HG03095 (cell line): ENCODE measurements around the gene NDUFA13.
"Not testable (repeated sequence)": the region's sequence is repeated elsewhere in the genome, so short reads cannot be mapped to it uniquely, and the experiment has no call there.

Source experiments
- ATAC-seq: cut with Tn5 transposase; IDR thresholded peaks from one replicate; pipeline ENCODE4 v1.9.1; 2021; ENCODE audit warnings: moderate library complexity; ENCODE audit not compliant: unreplicated experiment

The NDUFA13 gene

GRCh38 chr19:19515642-19516519 is at the start of gene NDUFA13:
Gene NDUFA13, plus strand, starts transcription at chr19:19516225. Its CDS starts 14 bp downstream, at chr19:19516239.
- ATAC-seq: peak; percentile 69

DNA sequence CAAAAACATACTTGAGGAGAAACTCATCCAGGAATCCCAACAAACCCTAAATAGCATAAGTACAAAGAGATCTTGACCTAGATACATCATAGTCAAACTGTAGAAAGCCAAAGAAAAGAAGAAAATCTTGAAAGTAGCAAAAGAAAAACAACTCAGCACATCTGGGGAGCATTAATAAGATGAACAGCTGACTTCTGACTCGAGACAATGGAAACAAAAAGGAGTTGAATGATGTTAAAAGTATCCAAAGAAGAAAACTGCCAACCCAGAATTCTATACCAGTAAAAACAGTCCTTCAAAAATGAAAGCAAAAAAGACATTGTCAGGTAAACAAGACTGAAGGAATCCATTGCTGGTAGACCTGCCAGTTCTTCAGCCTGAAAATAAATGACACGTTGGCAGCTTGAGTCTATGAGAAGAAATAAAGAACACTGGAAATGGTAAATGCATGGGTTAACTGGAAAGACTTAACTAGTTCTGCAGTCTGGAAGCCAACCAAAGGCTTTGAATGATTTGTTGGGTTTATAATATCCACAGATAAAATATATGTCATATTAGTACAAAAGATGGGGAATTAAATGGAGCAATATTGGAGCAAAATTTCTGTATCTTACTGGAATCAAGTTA is 47.5 kb upstream of the NDUFA13 start:
- no peak for ATAC-seq

- no peak for ATAC-seq
Measured at GRCh38 chr19:19470579-19470978, 45.4 kb upstream of the NDUFA13 start.

DNA sequence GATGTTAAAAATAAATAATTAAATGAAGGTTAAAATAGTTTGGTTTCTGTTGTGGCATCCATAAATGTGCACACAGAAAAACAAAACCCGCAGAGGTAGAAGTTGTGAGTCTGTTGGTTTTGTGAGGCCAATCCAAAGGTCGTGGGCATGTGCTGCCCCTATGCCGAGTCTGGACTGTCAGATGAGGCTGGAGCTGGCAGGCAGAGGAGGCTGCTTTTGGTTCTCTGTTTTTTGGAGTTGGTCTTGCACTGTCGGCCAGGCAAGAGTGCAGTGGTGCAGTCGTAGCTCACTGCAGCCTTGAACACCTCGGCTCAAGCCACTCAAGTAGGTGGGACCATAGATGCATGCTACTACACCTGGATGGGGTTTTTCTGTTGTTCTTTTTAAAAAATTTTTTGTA is 44.3 kb upstream of the NDUFA13 start:
- no peak for ATAC-seq

DNA sequence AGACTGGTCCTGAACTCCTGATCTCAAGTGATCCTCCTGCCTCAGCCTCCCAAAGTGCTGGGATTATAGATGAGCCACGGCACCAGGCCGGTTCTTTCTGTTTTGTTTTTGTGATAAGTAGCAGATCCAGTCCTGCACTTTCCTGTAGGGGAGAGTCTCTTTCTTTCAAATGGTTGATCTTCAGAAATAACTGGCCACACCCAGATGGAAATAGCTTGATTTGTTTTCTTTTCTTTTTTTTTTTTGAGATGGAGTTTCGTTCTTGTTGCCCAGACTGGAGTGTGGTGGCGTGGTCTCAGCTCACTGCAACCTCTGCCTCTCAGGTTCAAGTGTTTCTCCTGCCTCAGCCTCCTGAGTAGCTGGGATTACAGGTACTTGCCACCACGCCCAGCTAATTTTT is 43.9 kb upstream of the NDUFA13 start:
- not testable (repeated sequence) for ATAC-seq

DNA sequence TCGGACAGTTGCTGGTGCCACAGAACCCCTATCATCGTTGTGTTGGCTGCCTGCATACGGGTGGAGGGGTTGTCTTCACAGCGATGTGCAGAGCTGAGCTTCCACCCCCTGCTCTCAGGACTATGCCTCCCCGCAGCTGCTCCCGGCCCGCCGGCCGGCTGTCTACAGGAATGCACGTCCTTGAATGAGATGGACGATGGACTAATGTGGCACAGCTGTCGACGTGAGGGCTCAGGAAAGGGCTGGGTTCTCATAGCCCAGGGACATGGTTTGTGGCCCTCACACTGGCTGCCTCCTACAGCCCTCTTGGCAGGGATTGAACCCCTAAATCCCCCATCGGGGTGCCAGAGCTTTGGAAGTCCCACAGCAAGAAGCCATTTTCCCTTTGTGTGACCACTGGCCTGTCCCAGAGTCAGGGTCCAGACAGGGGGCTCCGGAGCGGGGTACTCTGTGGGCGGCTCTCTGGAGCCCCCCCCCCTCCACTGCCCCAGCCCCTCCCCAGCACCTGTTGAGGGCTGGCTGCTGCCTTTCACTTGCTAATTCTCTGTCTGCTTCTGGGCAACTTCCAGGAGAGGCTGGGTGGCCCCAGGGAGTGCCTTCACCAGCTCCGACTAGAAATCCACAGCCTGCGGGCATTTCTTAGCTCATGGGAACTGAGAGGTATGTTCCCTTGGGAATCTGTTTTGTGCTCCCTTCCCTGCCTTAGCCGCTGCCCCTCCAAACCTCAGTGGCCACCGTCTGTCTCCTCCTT is 40.8 kb upstream of the NDUFA13 start:
- ATAC-seq: no peak

DNA sequence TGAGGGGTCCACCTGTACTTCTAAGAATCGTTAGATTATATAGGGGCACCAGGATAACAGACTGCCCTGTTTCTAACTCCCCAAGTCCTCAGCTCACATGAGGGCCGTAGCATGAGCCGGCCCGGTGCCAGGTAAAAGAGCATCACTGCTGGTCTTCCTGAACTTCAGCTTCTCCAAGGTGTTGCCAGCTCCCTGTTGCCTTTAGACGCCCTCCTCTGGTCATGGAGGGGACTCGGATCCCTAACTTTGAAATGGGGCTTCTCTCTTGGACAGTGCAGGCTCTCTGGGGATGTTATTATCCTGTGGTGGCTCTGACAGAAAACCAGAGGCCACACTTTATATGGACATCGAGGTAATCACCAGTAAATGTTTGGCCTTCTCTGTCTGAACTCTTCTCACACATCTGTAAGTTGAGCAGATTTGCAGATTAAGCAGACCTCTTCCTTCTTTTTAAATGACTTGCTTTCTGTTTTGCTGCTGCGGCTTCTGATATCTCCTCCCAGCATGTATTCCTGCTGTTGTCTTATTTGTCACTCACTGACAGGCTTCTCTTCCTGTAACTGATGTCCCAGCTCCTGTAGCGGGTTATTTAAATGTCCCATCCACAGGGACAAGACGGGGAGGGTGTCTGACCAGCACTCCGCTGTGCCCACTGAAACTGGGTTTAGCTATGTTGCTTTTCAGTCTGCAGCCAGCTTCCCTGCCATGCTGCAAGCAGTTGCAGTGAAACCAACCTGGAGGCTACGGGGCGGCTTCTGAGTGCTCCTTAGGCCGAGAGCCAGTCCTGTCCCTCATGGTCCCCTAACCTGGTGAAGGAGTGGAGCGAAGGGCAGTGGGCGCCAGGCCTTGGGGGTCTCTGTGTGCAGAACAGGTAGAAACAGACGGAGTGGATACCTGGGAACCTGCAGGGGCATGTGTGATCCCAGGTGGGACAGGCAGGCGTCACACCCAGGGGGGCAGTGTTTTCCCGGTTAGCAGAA is 39.9 kb upstream of the NDUFA13 start:
- no peak for ATAC-seq

- no peak for ATAC-seq
Measured at GRCh38 chr19:19477705-19478383, 38.2 kb upstream of the NDUFA13 start.

- no peak for ATAC-seq
Measured at GRCh38 chr19:19480688-19481087, 35.3 kb upstream of the NDUFA13 start.

GRCh38 chr19:19482809-19483596 is 33.0 kb upstream of the NDUFA13 start:
- ATAC-seq: no peak

GRCh38 chr19:19485161-19485997 is 30.6 kb upstream of the NDUFA13 start:
- ATAC-seq: no peak

DNA sequence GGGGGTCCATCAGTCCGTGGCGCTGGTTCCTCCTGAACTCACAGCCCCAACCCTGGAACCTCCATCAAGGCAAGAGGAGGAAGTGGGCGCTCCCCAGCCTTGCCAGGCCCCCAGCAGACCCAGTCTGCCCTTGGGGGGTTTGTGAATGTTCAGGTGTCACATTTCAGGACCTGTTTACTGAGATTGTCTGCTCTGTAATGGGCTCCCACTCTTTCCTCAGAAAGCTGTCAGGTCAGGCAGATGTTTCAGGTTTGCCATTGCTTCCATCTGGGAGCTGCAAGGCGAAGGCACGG is 30.1 kb upstream of the NDUFA13 start:
- no peak for ATAC-seq

DNA sequence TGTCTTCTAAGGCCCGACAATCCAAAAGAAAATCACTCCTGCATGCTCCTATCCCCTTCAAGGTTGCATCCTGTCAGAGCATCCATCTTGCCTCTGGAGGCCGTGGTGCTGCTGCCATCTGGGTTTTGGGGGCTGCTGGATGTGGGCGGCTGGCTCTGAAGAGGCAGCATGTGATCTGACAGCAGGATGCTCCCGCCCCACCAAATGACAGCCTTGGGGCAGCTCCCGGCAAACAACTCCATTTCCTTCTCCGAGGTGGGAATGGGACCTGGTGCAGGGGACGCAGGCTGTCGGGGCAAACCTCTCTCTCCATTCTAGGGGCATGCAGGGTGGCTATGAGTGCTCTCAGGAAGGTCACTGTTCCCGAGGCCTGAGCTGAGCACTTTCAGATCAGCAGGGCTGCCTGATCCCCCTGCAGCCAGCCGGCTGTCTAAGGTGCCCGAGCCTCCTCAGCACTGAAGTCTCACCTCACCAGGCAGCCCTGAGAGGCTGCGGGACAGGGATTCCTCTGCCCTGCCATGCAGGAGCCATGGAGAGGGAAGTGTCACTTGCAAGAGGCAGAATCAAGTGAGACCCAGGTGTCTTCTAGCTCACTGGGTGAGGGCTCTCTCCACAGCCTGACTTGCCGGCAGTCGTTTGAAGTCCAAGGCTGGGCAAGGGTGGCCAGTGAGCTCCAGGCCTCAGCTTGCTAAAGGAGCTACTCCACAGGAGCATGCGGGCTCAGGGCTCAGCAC is 29.5 kb upstream of the NDUFA13 start:
- ATAC-seq: no peak

DNA sequence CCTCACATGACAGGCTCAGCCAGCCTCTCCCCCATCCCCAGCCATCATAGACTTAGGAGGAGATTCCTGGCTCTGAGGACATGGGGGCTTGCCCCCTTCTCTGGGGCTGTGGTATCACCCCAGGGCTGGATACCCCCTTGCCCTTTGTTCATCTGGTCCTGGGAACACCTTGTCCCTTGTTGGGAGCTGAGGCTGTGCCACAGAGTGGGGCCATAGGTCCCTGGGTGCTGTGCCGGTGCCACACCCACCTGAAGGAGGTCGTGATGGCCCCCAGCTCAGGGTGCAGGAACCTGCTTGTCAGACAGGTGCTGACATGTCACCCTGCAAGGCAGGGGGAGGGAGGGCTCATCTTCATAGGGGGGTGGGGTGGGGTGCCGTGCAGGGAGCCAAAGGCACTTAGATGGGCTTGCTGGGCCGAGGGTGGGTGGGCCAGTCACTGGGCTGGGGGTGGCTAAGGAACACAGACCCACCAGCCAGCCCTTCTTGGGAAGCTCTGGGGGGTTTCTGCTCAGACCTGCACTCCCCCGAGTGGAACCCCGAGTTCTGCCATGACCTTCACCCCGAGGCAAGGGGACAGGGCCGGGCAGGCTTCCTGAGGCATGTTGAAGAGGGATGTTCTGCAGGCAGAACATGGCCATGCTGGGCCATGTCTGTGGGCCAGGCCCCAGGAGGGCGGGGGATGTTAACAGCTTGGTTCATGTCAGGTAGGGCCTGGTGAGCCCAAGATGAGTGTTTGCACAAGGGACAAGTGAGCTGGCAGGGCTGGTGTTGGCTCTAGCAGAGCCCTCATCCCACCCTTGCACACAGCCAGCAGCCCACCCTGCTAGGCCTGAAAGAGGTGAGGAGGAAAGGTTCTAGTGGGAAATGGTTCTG is 28.7 kb upstream of the NDUFA13 start:
- ATAC-seq: no peak

DNA sequence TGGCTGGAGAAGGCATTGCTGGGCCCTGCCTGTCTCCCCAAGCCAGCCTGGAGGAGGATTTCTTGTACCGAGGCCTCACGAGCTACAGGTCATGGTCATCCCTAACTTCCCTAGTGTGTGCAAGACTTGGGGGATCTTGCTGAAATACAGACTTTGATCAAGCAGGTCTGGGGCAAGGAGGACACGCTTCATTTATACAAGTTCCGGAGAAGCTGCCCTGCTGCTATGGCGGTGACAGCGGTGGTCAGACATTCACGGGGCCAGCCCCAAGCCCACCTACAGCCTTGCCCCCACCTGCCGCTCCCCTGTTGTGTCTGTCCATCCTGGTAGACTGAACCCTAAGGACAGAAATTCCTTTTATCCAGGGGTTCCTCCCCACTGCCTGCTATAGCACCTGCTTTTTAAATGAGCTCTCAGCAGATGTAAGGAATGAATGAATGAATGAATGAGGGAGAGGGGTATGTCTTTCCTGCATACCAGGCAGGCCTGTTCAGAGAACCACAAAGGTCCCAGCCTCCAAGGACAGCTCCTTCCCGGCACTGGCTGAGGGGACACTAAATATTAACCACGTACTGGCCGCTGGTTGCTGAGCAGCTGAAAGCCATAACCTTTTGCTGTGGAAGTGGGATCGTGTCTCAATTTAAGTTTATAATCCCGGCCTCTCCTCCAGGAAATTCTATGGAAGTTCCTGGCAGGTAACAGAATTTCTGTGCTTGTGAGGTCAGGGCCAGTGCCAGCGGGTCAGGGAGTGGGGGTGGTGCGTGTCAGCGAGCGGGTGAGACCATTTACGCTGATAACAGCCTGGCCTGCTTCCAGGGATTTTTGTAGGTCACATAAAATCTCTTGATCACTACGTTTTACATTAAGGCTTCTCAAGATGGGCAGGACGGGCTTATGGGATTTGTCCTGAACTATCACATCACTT is 27.8 kb upstream of the NDUFA13 start:
- no peak for ATAC-seq
